Mammary epithelial cell (primary cell): Measurements from ENCODE around the gene ISG15.

Experiments used
- EZH2 ChIP-seq: IDR thresholded peaks from 2 replicates; pipeline ENCODE4 v1.6.1; 2012; ENCODE audit warnings: low read length, inconsistent platforms, borderline replicate concordance
- TF ChIP-seq, protein P1 (sequence below), 2 donors: IDR thresholded peaks in 1 of 2; conservative IDR thresholded peaks in 1 of 2; 2 replicates each; pipeline ENCODE4 v1.5.1; 2011 to 2012; ENCODE audit warnings: inconsistent platforms in 2 of 2, low read length in 2 of 2, mild to moderate bottlenecking in 2 of 2, control low read depth in 1 of 2, low read depth in 1 of 2; ENCODE audit not compliant: insufficient read depth in 1 of 2; ENCODE audit errors: extremely low read depth in 1 of 2

GRCh38 chr1:1053682-1054081 lies 40.4 kb downstream of the ISG15 start:
- TF ChIP-seq, protein P1, sequence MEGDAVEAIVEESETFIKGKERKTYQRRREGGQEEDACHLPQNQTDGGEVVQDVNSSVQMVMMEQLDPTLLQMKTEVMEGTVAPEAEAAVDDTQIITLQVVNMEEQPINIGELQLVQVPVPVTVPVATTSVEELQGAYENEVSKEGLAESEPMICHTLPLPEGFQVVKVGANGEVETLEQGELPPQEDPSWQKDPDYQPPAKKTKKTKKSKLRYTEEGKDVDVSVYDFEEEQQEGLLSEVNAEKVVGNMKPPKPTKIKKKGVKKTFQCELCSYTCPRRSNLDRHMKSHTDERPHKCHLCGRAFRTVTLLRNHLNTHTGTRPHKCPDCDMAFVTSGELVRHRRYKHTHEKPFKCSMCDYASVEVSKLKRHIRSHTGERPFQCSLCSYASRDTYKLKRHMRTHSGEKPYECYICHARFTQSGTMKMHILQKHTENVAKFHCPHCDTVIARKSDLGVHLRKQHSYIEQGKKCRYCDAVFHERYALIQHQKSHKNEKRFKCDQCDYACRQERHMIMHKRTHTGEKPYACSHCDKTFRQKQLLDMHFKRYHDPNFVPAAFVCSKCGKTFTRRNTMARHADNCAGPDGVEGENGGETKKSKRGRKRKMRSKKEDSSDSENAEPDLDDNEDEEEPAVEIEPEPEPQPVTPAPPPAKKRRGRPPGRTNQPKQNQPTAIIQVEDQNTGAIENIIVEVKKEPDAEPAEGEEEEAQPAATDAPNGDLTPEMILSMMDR (conservative IDR thresholded peaks at IDR 0.05 in 1 of 2, IDR thresholded peaks at IDR 0.05 in 1 of 2; ENCODE audit: extremely low read depth in 1 of 2, insufficient read depth in 1 of 2, low read depth in 1 of 2, low read length in 2 of 2) = no peak
- no peak for TF ChIP-seq EZH2
